WTC11 (cell line): ENCODE measurements around the gene CPSF2. TPM values are rescaled to one million over a fixed set of nuclear protein-coding genes. Genes with fewer than 3 reads are reported as not detected.
"Not testable (repeated sequence)": the region's sequence is repeated elsewhere in the genome, so short reads cannot be mapped to it uniquely, and the experiment has no call there.

Experiments used
- ATAC-seq: fragments of 200-7000 bp; cut with Tn5 transposase; 2 replicates; pipeline ENCODE4 v1.10.0; 2021; ENCODE audit warnings: mild to moderate bottlenecking, moderate library complexity
- CTCF ChIA-PET: fragments of 300-600 bp; sonication (Branson Sonifier 250); formaldehyde crosslinking; loops from one replicate; lab custom pipeline; 2021; ENCODE audit warnings: antibody characterized with exemption; lab: Charles Lee
- POLR2A ChIA-PET: fragments of 350-600 bp; sonication (Branson Sonifier 250); formaldehyde crosslinking; loops from one replicate; lab custom pipeline; 2021; ENCODE audit warnings: antibody characterized with exemption; lab: Charles Lee
- DNase-seq: peaks from one replicate; pipeline ENCODE4 v3.0.0; 2021; ENCODE audit warnings: low spot score
- H3K27ac Mint-ChIP-seq: 2 replicates; pipeline ENCODE4 v1.8.0; 2021; ENCODE audit warnings: mixed read lengths
- H3K27me3 Mint-ChIP-seq: 2 replicates; pipeline ENCODE4 v1.8.0; 2021; ENCODE audit warnings: low read depth, mild to moderate bottlenecking, moderate library complexity, mixed read lengths
- H3K36me3 Mint-ChIP-seq: 2 replicates; pipeline ENCODE4 v1.8.0; 2021; ENCODE audit warnings: mixed read lengths
- H3K4me1 Mint-ChIP-seq: 2 replicates; pipeline ENCODE4 v1.8.0; 2022; ENCODE audit warnings: mixed read lengths
- H3K4me3 Mint-ChIP-seq: 2 replicates; pipeline ENCODE4 v1.8.0; 2021; ENCODE audit warnings: mild to moderate bottlenecking, moderate library complexity, mixed read lengths
- H3K9me3 Mint-ChIP-seq: 2 replicates; pipeline ENCODE4 v1.8.0; 2021; ENCODE audit warnings: mixed read lengths
- AR ChIP-seq: fragments of 250-450 bp; sonication (Bioruptor Pico); IDR thresholded peaks from 2 replicates; pipeline ENCODE4 v1.9.0; 2021; ENCODE audit warnings: mild to moderate bottlenecking
- ATF2 ChIP-seq: sonication (generic); formaldehyde crosslinking; IDR thresholded peaks from 2 replicates; pipeline ENCODE4 v1.8.1; 2022; ENCODE audit warnings: low read depth, missing genetic modification reagents, borderline replicate concordance
- CDX4 ChIP-seq: fragments of 250-450 bp; sonication (Bioruptor Pico); IDR thresholded peaks from 2 replicates; pipeline ENCODE4 v1.9.0; 2021; ENCODE audit warnings: moderate library complexity, mild to moderate bottlenecking, inconsistent platforms, borderline replicate concordance
- EMX1 ChIP-seq: fragments of 250-450 bp; sonication (Bioruptor Pico); IDR thresholded peaks from 2 replicates; pipeline ENCODE4 v1.8.0; 2021; ENCODE audit warnings: mild to moderate bottlenecking
- ERG ChIP-seq: fragments of 250-450 bp; sonication (Bioruptor Pico); IDR thresholded peaks from 2 replicates; pipeline ENCODE4 v1.8.0; 2021; ENCODE audit warnings: mild to moderate bottlenecking
- ESRRA ChIP-seq: sonication (generic); formaldehyde crosslinking; IDR thresholded peaks from 2 replicates; pipeline ENCODE4 v1.8.1; 2022; ENCODE audit warnings: mild to moderate bottlenecking, missing genetic modification reagents, borderline replicate concordance
- ETV6 ChIP-seq: sonication (generic); formaldehyde crosslinking; IDR thresholded peaks from 2 replicates; pipeline ENCODE4 v1.8.1; 2022; ENCODE audit warnings: mild to moderate bottlenecking, missing genetic modification reagents
- NFATC4 ChIP-seq: fragments of 250-450 bp; sonication (Bioruptor Pico); IDR thresholded peaks from 2 replicates; pipeline ENCODE4 v1.9.0; 2021; ENCODE audit warnings: mild to moderate bottlenecking
- STAT6 ChIP-seq: sonication (generic); formaldehyde crosslinking; conservative IDR thresholded peaks from 2 replicates; pipeline ENCODE4 v1.8.1; 2023; ENCODE audit warnings: mild to moderate bottlenecking, low read depth, missing genetic modification reagents, moderate library complexity
- ZMAT4 ChIP-seq: fragments of 250-450 bp; sonication (Bioruptor Pico); IDR thresholded peaks from 2 replicates; pipeline ENCODE4 v1.9.0; 2021; ENCODE audit warnings: mild to moderate bottlenecking
- ZNF121 ChIP-seq: sonication (generic); formaldehyde crosslinking; IDR thresholded peaks from 2 replicates; pipeline ENCODE4 v1.8.0; 2023; ENCODE audit warnings: missing genetic modification reagents
- ZNF317 ChIP-seq: sonication (generic); formaldehyde crosslinking; IDR thresholded peaks from 2 replicates; pipeline ENCODE4 v1.8.1; 2023; ENCODE audit warnings: low read depth, mild to moderate bottlenecking, moderate library complexity, missing genetic modification reagents, borderline replicate concordance
- ZNF532 ChIP-seq: fragments of 250-450 bp; sonication (Bioruptor Pico); IDR thresholded peaks from 2 replicates; pipeline ENCODE4 v1.9.0; 2021; ENCODE audit warnings: mild to moderate bottlenecking, borderline replicate concordance
- ZSCAN18 ChIP-seq: fragments of 250-450 bp; sonication (Bioruptor Pico); IDR thresholded peaks from 2 replicates; pipeline ENCODE4 v2.1.2; 2022; ENCODE audit warnings: mild to moderate bottlenecking, moderate library complexity
- total RNA-seq: library from RNA; stranded (reverse); gene quantifications from 3 replicates; pipeline ENCODE4 v1.2.3, GENCODE V29; 2021

Gene CPSF2
- total RNA-seq, 1 experiment from 2014 or later = 109 TPM

- Mint-ChIP-seq H3K27ac (no peak overlapping the region), H3K4me3 (no peak overlapping the region), H3K36me3 (no peaks in the 10 kb centered on the region), H3K27me3 (peaks cover 3% of the 10 kb centered on the region; the same call in 1 of the 2 replicates), H3K9me3 (peaks cover 33% of the 10 kb centered on the region), H3K4me1 (peaks cover 9% of the 10 kb centered on the region)
- DNase-seq (no peak), ATAC-seq (no peak)
- ChIA-PET CTCF (no interaction called here), POLR2A (interaction anchor here (0.6 kb wide), 1 partner anchor 871 kb away, joined by 3 read pairs; no protein-coding TSS in a partner anchor)
- TF ChIP-seq ZNF532 (no peak), ERG (CRISPR knock-in tag) (no peak), STAT6 (CRISPR knock-in tag) (no peak), EMX1 (CRISPR knock-in tag) (no peak), CDX4 (CRISPR knock-in tag) (no peak), ZNF121 (no peak), ESRRA (CRISPR knock-in tag) (no peak), NFATC4 (no peak), ZSCAN18 (CRISPR knock-in tag) (no peak), ETV6 (CRISPR knock-in tag) (no peak), ATF2 (CRISPR knock-in tag) (no peak), ZNF317 (CRISPR knock-in tag) (no peak), AR (CRISPR knock-in tag) (no peak), ZMAT4 (CRISPR knock-in tag) (no peak)
Observed at GRCh38 chr14:92209141-92209540, 87.4 kb downstream of the CPSF2 start.

- H3K27ac Mint-ChIP-seq, H3K4me1 Mint-ChIP-seq, H3K4me3 Mint-ChIP-seq, H3K27me3 Mint-ChIP-seq, POLR2A ChIA-PET, DNase-seq, H3K36me3 Mint-ChIP-seq, CTCF ChIA-PET, ATAC-seq: not testable (repeated sequence)
- H3K9me3 Mint-ChIP-seq = peaks cover 33% of the 10 kb centered on the region
Observed at GRCh38 chr14:92213125-92213524, 91.4 kb downstream of the CPSF2 start.
